Measurements from ENCODE around the gene LOXL3.
A peak's percentile ranks its signal among the peaks of the same experiment; 100 is the strongest.

The LOXL3 gene

DNA sequence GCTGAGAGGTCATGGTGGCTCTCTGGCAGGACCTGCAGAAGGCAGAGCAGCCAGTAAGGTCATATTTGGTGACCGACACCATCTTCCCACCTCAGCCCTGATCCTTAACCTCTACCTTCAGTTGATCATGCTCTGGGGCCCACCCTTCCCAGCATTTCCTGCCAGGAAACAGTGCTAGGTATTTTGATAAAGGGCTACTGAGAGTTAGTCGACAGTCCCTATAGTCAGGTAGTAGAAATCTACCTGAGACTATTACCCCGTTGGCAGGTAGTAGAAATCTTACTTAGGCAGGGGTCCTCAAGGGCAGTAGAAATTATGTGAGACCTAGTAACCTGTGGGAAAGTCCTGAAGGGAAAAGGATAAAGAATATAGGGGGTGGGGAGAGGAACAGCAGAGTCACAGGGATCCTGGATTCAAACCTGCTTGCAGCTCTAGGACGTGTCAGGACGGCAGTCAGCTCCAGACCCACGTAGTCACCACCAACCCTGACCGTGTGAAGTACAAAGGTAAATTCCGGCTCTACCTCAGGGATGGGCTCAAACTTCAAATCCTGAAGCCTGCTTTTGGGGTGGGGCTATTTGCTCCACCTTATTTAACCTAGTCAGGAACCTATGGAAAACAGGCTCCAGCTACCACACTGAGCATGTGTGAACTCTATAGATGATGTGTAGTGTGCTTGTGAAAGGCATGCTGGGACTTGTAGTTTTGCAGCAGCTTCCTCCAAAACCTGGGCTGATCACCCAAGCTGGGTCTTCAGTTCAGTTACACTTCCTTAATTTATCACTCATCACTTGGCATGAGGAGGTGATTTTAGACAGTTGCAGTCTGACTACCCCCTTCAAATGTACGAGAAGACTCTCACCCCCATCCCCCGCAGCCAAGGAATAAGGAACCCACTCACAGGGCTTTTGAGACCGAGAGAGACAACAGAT is 27.8 kb downstream of the LOXL3 start, which contains the start of gene DQX1:
DQX1 (minus strand) TSS at position 515 of the 932 bp plus-strand sequence; CDS start at position 13, 502 bp downstream.
- no peak for DNase-seq

DNA sequence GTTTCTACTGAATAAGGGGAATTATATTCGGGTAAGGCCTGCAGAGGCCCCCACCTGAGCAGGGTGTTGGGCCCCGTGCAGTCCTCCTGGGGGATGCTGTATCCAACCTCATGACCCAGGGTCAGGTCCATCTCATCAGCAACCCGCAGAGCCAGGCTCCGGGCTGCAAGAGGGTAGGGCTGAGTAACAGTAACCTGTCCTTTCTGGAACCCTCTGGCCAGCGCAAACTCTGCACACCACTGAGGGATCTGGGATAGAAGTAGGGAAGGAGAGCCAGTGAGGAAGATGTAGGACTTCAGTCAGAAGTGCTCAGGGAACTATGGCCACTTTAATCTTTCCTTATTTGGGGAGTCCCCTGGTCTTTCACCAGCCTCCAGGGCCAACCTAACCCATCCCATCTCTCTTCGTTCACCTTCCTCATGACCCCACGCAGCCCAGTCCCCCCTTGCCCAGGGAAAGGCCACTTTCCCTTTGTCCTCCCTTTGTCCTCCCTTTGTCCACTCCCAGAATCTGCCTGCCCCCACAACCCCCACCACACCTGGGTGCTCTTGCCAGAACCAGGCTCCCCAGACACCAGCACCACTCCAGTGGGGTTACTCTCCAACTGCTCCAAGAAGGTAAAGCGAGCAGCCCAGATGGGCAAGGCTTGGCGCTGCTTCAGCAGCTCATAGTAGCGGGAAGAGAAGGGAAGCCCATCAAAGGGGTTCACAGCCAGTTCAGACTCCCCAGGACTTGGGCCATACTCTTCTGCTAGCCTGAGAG is 28.6 kb downstream of the LOXL3 start:
- DNase-seq = no peak

DNA sequence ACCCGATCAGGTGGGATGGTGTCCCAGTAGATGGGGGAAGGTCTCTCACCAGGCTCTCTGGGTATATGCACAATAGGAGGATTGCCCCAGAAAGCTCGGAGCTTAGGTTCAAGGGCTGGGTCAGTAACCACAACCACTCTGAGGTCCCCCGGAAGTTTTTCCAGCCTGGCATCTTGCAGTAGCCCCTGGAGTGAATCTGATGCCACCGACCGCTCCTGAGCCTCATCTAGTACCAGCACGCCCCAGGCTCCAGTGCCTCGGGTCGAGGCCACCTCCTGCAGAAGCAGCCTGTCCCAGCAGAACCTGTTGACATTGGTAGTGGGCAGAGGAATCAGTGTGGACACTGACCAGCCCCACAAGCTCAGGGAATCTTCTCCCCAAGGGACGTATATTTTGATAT is 29.7 kb downstream of the LOXL3 start:
- no peak for DNase-seq

DNA sequence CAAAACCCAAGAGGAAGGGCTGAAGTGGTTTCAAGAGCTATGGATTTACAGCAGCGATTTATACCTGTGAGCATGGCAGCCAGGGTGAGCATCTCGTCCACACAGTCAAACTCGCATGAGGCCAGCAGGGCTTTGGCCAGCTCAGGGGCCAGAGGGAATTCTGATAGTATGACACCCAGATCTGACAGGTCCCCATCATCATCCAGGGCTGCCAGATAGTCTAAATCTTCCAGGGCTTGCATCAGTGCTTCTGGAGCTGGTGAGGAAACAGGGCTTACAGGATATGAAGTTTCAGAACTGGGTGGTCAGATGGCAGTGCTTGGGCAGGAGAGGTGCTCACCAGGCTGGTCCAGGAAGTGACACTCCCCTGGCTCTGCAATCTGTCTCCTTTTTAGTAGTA is 31.2 kb downstream of the LOXL3 start:
- DNase-seq = no peak

DNA sequence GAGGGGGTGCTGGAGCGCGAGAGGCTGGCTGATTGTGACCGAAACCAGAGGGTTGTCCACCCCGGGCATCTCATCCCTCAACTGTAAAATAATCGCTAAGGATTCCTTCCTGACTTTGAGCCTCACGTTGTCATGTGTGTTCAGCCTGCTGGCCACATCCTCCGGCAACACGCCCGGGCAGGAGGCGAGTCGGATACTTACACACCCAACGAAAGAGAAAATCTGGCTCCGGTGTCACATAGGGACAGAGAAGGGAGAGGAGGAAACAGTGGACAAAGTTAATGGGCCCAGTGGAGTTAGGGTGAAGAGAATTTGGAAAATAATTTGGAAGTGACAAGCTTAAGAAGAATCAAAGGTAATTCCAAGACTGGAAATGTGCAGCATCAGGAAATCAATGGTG is 37.1 kb downstream of the LOXL3 start:
- no peak for DNase-seq

DNA sequence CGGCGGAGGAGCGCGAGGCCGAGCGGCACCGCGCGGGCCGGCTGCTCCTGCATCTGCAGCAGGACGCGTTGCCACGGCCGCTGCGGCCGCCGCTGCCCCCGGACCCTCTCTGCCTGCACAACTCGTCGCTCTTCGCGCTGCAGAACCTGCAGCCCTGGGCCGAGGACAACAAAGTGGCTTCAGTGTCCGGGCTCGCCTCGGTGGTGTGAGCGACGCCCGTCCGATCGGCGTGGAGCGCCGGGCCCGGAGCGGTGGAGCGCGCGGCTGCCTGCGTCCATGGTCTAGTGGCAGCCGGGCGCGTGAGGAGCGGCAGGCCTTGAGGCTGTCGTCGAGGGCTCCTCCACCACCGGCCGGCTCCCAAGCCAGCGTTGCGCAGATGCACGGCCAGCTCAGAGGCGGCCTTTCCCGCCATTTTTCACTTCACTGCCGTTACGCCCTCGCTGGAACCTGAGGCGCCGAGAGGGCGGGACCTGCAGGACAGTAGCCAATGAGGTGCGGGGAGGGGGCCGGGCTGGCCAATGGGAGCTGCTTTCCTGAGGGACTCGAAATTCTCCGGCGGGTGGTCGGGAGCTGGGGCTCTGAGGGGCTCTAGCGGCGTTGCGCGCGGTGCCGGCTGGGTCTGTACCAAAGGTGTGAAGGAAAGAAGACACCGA is 37.6 kb downstream of the LOXL3 start:
- DNase-seq = no peak

DNA sequence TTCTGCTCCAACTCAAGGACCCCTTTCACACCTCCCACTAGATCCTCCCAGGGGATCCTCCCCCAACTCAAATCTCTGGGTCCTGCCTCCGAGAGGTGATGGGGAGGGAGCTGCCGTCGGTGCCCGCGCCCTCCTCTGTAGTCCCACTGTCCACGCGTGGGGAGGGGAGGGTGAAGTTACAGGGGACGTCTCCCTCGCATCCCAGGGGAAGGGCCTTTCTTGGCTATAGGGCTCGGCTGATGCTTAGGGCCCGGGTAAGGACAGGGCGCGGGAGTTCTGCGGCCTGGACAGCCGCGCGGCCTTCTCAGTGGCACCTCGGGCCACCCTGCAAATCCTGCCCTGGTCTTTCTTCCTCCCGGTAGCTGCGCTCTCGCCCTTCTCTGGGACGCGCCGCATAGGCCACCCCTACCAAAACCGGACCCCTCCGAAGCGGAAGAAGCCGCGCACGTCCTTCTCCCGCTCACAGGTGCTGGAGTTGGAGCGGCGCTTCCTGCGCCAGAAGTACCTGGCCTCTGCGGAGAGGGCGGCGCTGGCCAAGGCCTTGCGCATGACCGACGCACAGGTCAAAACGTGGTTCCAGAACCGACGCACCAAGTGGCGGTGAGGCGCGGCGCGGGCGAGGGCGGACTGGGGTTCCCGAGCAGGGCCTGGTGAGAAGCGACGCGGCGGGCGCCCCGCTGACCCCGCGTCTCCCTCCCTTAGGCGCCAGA is 38.3 kb downstream of the LOXL3 start:
- no peak for DNase-seq

DNA sequence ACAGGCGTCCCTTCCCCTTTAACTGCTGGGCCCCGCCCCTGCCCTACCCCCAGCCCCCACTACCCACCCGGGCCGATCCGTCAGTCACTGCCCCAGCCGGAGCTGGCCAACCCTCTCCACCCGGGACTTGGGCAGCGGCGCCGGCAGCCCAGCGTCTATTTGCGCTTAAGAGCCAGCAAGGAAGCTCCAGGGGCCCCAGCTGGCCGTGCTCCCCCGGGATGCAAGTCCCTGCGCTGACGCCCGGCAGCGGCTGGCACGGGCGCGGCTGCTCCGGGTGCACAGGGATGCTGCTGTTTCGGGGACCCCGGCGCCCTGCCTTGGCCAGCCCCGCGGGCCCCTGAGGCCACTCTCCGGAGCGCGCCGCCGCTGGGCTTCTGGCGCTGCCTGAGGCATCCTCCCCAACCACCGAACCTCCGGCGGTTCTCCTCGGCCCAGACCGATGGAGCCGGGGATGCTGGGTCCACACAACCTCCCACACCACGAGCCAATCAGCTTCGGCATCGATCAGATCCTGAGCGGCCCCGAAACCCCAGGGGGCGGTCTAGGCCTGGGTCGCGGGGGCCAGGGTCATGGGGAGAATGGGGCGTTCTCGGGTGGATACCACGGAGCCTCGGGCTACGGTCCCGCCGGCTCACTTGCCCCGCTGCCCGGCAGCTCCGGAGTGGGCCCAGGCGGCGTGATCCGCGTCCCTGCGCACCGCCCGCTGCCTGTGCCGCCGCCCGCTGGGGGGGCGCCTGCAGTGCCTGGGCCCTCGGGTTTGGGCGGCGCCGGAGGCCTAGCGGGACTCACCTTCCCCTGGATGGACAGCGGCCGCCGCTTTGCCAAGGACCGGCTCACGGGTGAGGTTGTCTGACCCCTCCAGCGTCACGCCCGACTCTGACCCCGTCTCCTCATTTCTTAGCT is 39.1 kb downstream of the LOXL3 start, which contains the start of gene TLX2:
TLX2 (plus strand) TSS at position 83 of the 903 bp plus-strand sequence; CDS start at position 440, 357 bp downstream.
- no peak for DNase-seq

DNA sequence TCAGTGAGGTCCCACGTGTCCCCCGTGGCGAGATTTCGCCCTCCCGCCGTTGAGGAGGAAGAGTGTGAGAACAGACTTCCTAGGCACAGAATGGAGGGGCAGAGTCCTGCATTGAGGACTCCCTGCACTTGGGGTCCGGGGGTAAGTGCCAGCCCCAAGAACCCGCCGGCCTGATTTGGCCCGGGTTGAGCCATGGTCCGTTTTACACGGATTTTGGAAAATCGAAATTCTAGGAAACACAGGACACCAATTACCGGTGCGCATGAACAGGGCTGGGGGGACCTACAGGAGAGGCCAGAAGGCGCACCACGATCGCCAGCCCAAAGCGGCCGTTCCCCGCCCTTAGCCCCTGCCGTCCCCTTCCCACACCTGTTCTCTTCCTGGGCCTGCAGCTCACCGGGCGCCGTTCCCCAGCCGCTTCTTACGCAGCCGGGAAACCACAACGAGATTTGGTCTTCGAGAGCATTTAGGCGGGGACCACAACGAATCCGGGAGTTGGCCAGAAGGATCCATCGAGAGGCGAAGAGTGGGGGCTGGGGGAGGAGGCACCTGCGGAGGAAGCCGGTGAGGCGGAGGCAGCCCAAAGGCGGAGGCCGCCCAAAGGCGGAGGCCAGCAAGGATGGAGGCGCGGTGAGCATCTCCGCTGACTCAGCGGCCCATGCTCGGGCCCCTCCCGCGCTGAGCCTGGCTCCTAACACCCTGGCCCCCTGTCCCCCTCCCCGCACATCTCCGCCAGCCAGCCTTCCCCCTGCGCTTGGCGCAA is 40.0 kb downstream of the LOXL3 start:
- no peak for DNase-seq

DNA sequence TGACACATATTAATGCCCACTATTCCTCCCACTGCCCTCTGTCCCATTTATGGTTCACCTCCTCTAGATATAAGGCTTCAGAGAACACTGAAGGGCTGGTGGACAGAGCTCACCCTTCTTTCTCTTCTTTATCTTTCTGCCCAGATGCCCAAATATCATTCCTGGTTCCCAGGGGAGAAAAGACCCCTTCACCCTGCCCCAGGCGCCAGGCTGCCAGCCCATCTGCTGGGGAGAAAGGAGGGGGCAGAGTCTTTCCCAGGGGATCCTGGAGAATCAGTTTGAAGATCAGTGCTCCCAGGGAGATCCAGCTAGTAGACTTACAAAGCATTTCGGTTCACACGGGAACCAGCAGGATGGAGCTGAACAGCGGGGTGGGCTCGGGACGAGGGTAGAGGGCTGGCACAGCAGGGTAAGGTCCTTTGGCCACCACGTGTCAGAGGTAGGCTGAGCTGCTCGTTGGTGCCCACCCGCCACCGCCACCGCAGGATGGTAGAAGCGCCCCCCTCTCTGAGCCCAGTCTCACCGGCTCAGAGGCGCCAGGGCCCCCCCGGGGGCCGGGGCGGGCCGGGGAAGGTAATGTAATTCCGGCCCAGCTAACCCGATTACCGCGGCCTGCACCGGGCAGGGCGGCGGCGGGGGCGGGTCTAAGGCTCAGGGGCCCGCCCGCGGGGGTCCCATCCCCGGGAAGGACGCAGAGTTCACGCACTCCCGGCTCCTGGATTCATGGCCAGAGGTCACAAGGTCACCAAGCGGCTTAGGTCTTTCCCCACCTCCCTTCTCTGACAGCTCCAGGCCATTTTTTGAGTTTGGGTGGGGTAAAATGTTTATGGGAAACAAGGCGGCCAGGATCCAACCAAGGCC is 40.8 kb downstream of the LOXL3 start:
- DNase-seq = no peak

DNA sequence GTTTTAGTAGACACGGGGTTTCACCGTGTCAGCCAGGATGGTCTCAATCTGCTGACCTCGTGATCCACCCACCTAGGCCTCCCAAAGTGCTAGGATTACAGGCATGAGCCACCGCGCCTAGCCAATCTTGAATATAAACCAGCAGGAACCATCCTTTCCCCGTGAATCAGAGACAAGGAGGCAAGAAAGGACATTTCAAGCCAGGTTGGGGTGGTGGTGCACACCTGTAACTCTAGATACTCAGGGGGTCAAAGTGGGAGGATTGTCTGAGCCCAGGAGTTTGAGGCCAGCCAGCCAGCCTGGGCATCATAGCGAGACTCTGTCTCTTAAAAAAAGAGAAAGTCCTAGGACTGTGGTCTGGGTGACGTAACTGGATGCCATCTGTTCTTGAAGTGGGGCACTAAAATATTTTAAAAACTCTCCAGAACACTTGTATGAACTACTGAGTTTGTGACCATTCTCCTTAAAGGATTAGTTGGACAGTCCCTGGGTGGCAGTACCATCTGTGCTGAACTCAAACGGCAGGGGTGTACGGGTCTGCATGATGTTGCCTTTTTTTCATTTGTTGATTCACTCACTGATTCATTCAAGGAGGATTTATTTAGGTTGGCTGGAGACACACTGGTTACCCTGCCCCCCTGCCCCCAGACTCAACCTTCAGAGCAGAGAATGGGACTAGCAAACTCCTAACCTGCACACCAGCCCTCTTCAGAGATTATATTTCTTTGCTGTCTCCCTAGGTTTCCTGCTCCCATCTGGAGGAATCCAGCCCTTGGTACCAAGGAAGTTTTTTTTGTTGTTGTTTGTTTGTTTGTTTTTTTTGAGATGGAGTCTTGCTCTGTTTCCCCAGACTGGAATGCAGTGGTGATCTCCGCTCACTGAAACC is 42.4 kb downstream of the LOXL3 start:
- DNase-seq = no peak

DNA sequence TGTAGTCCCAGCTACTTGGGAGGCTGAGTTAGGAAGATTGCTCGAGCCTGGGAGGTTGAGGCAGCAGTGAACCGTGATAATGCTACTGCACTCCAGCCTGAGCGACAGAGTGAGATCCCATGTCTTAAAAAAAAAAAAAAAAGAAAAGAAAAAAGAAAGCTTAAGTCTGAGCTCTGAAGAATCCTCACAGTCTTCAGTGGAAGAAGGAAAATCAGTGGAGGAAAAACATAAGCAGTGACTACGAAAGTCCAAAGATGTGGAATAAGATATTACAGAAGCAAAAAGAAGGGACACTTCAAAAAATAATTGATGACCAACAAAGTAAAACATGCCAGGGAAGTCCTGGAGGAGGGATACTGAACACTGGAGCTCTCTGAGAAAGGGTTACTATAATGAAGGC is 43.5 kb downstream of the LOXL3 start:
- DNase-seq = no peak

DNA sequence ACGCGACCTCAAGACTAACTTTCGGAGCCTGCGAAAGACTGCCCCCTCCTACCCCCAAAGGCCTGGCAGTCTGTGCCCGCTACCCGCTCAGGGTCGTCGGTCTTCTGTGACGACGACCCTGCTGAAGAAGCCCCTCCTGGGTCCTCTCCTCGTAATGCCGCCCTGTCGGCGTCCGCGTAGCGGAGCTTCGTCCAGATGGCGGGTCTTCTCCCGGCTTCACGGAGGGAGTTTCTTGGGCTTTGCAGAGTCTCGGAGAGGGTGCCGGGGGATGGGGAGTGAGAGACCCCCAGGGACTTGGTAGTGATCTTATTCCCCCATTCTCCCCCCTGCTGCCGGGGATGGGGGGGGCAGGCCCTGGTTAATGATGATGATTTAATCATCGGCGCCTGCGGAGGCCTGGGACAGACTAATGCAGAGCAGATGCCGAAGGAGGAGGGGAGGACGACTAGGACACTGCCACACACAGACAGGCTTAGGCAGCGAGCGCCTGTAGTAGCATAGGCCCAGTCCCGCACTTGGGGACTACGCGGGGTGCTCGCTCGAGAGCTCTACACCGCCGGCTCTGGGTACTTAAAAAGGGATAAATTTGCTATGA is 45.7 kb downstream of the LOXL3 start:
- peak; percentile 28 for DNase-seq

DNA sequence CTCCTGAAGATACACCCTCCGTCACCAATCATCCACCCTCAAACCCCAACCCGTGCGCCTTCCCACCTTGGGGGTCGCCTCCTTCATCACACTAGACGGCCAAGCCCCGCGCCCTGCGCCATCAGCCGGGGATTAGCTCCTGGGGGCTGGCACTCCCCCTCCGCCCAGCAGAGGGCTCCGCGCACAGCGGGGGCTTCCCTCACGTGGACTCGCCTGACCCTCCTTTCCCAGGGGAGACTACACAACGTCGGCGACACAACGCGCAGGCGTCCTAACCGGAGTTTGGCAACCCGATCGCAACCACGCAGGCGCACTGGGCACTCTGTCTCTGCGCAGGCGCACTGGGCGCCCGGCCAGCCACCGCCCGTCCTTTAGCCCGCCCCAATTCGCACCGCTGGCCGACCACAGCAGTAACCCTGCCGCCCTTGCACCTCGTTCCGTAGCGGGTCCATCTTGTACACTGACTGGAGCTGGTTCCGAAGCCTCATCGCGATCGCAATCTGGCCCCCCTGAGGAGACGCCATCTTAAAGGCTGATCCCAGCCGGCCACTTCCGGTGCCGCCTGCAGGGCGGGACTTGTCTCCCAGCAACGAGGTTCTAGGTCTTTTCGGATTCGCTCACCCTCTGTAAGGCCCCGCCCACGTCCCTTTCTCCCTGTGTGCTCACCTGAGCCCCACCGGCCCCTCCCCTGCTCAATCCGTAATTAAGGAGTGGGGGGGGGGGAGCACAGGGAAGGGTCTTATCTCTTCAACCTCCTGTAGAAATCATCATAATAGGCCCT is 46.4 kb downstream of the LOXL3 start, which contains the start of gene PCGF1:
PCGF1 (minus strand) TSS at position 551 of the 781 bp plus-strand sequence; CDS start at position 524, 27 bp downstream.
- peak; percentile 94 for DNase-seq

DNA sequence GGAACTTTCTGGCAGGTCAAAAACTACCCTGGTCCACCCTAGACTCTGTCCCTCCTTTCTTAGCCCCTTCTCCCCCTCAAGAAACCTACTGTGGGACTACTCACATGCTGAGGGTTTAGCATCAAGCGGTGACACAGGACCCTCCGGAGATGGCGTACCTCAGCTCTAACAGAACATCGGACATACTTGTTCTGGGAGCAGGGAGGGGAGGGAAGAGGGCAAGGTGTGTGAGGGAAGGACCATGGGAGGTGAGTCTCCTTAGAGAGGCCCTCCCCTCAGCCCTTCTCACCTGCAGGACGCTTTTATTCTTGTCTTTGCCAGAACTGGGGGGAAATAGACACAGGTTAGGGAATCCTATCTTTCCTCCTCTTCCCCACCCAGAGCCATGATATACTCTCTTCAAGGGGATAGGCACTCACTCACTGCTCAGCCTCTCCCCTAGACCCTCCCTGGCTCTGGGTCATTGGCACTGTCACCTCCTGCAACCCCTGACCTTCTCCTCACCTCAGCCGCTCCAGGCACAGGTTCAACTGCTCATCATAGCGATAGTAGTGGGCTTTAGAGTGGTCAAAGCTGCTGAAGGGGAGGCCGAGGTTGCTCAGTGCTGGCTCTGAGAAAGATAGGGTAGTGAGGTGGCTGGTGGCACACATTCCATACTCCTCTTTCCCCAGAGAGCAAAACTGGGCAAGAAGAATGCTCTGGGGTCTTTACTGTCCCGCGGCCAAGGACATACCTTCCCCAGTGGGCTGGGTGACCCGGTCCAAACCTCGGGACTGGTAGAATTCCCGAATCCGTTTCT is 48.1 kb downstream of the LOXL3 start:
- DNase-seq = no peak

DNA sequence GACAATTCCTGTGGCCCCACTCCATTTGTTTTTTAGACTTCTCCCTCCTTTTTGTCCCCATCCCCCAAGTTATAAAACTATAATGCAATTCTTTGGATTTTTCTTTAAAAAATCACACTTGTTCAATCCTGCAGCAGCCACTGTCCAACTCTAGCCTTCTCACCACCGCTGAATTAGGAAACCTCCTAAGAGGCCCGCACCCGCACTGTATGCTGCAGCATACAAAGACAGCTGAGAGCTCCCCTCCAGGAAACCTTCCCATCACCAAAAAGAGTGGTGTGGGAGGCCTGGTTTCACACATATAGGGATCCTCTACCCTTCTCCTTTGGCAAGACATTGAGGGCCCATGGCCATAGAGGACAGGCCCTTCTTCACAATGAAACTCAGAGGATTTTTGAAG is 49.2 kb downstream of the LOXL3 start:
- no peak for DNase-seq
